ENCODE results near the gene CLDND2. TPM values are rescaled to one million over a fixed set of nuclear protein-coding genes. Genes with fewer than 3 reads are reported as not detected.

CLDND2 gene
- polyA plus RNA-seq, 2 donors, result 0.37 to 0.39 TPM

GRCh38 chr19:51333836-51334460 lies 34.9 kb downstream of the CLDND2 start:
- no peak overlapping the region for H3K27ac ChIP-seq (ENCODE audit: low read depth in 2 of 2, low read length in 1 of 2)
- WGBS, 2 donors, result 89 to 90% methylated on average over 11 to 13 of the region's 13 CpGs
- peaks cover 2 to 3% of the 10 kb centered on the region in 2 donors for H3K4me1 ChIP-seq (ENCODE audit: control insufficient read depth in 2 of 2, insufficient read depth in 2 of 2, low read length in 1 of 2)
- H3K27me3 ChIP-seq (ENCODE audit: control insufficient read depth in 1 of 2, insufficient read depth in 2 of 2, low read length in 2 of 2), result no peaks in the 10 kb centered on the region
- no peak overlapping the region for H3K4me3 ChIP-seq (ENCODE audit: low read depth in 1 of 2, low read length in 2 of 2)
- H3K36me3 ChIP-seq (ENCODE audit: control insufficient read depth in 2 of 2, insufficient read depth in 2 of 2, low read length in 1 of 2), result peaks cover 0 to 30% of the 10 kb centered on the region in 2 donors
- peaks cover 0 to 6% of the 10 kb centered on the region in 2 donors for H3K9me3 ChIP-seq (ENCODE audit: control insufficient read depth in 2 of 2, insufficient read depth in 1 of 2, low read depth in 1 of 2, low read length in 1 of 2)

GRCh38 chr19:51331716-51332115 lies 37.1 kb downstream of the CLDND2 start:
- H3K27ac ChIP-seq (ENCODE audit: low read depth in 2 of 2, low read length in 1 of 2), result no peak overlapping the region
- 85 to 89% methylated on average over 6 of the region's 6 CpGs for WGBS, 2 donors
- H3K4me1 ChIP-seq (ENCODE audit: control insufficient read depth in 2 of 2, insufficient read depth in 2 of 2, low read length in 1 of 2), result peaks cover 0 to 3% of the 10 kb centered on the region in 2 donors
- H3K36me3 ChIP-seq (ENCODE audit: control insufficient read depth in 2 of 2, insufficient read depth in 2 of 2, low read length in 1 of 2), result peaks cover 0 to 25% of the 10 kb centered on the region in 2 donors
- peaks cover 0 to 3% of the 10 kb centered on the region in 2 donors for H3K27me3 ChIP-seq (ENCODE audit: control insufficient read depth in 1 of 2, insufficient read depth in 2 of 2, low read length in 2 of 2)
- no peak overlapping the region for H3K4me3 ChIP-seq (ENCODE audit: low read depth in 1 of 2, low read length in 2 of 2)
- H3K9me3 ChIP-seq (ENCODE audit: control insufficient read depth in 2 of 2, insufficient read depth in 1 of 2, low read depth in 1 of 2, low read length in 1 of 2), result peaks cover 0 to 6% of the 10 kb centered on the region in 2 donors

GRCh38 chr19:51331193-51331592 lies 37.6 kb downstream of the CLDND2 start:
- Histone ChIP-seq H3K9me3 (ENCODE audit: control insufficient read depth in 2 of 2, insufficient read depth in 1 of 2, low read depth in 1 of 2, low read length in 1 of 2) (peaks cover 0 to 6% of the 10 kb centered on the region in 2 donors), H3K36me3 (ENCODE audit: control insufficient read depth in 2 of 2, insufficient read depth in 2 of 2, low read length in 1 of 2) (peaks cover 0 to 25% of the 10 kb centered on the region in 2 donors), H3K27me3 (ENCODE audit: control insufficient read depth in 1 of 2, insufficient read depth in 2 of 2, low read length in 2 of 2) (peaks cover 0 to 3% of the 10 kb centered on the region in 2 donors), H3K4me3 (ENCODE audit: low read depth in 1 of 2, low read length in 2 of 2) (no peak overlapping the region), H3K27ac (ENCODE audit: low read depth in 2 of 2, low read length in 1 of 2) (no peak overlapping the region), H3K4me1 (ENCODE audit: control insufficient read depth in 2 of 2, insufficient read depth in 2 of 2, low read length in 1 of 2) (peaks cover 0 to 3% of the 10 kb centered on the region in 2 donors)
- 76 to 80% methylated on average over 3 of the region's 3 CpGs for WGBS, 2 donors

- no peak overlapping the region for H3K27ac ChIP-seq (ENCODE audit: low read depth in 2 of 2, low read length in 1 of 2)
- 96 to 97% methylated on average over 4 of the region's 4 CpGs for WGBS, 2 donors
- H3K36me3 ChIP-seq (ENCODE audit: control insufficient read depth in 2 of 2, insufficient read depth in 2 of 2, low read length in 1 of 2), result peaks cover 0 to 25% of the 10 kb centered on the region in 2 donors
- H3K27me3 ChIP-seq (ENCODE audit: control insufficient read depth in 1 of 2, insufficient read depth in 2 of 2, low read length in 2 of 2), result peaks cover 0 to 3% of the 10 kb centered on the region in 2 donors
- H3K4me3 ChIP-seq (ENCODE audit: low read depth in 1 of 2, low read length in 2 of 2), result no peak overlapping the region
- peaks cover 0 to 3% of the 10 kb centered on the region in 2 donors for H3K4me1 ChIP-seq (ENCODE audit: control insufficient read depth in 2 of 2, insufficient read depth in 2 of 2, low read length in 1 of 2)
- peaks cover 0 to 6% of the 10 kb centered on the region in 2 donors for H3K9me3 ChIP-seq (ENCODE audit: control insufficient read depth in 2 of 2, insufficient read depth in 1 of 2, low read depth in 1 of 2, low read length in 1 of 2)
These were observed 38.4 kb downstream of the CLDND2 start for GRCh38 chr19:51330366-51330765.

GRCh38 chr19:51329411-51329810 lies 39.4 kb downstream of the CLDND2 start:
- 86 to 87% methylated on average over 5 of the region's 5 CpGs for WGBS, 2 donors
- H3K4me3 ChIP-seq (ENCODE audit: low read depth in 1 of 2, low read length in 2 of 2), result no peak overlapping the region
- H3K9me3 ChIP-seq (ENCODE audit: control insufficient read depth in 2 of 2, insufficient read depth in 1 of 2, low read depth in 1 of 2, low read length in 1 of 2), result peaks cover 0 to 6% of the 10 kb centered on the region in 2 donors
- peaks cover 0 to 3% of the 10 kb centered on the region in 2 donors for H3K27me3 ChIP-seq (ENCODE audit: control insufficient read depth in 1 of 2, insufficient read depth in 2 of 2, low read length in 2 of 2)
- peaks cover 0 to 3% of the 10 kb centered on the region in 2 donors for H3K4me1 ChIP-seq (ENCODE audit: control insufficient read depth in 2 of 2, insufficient read depth in 2 of 2, low read length in 1 of 2)
- H3K27ac ChIP-seq (ENCODE audit: low read depth in 2 of 2, low read length in 1 of 2), result no peak overlapping the region
- H3K36me3 ChIP-seq (ENCODE audit: control insufficient read depth in 2 of 2, insufficient read depth in 2 of 2, low read length in 1 of 2), result peaks cover 0 to 25% of the 10 kb centered on the region in 2 donors

GRCh38 chr19:51327066-51328001 lies 41.5 kb downstream of the CLDND2 start:
- Histone ChIP-seq H3K36me3 (ENCODE audit: control insufficient read depth in 2 of 2, insufficient read depth in 2 of 2, low read length in 1 of 2) (peaks cover 0 to 19% of the 10 kb centered on the region in 2 donors), H3K27ac (ENCODE audit: low read depth in 2 of 2, low read length in 1 of 2) (no peak overlapping the region), H3K9me3 (ENCODE audit: control insufficient read depth in 2 of 2, insufficient read depth in 1 of 2, low read depth in 1 of 2, low read length in 1 of 2) (peaks cover 0 to 5% of the 10 kb centered on the region in 2 donors), H3K27me3 (ENCODE audit: control insufficient read depth in 1 of 2, insufficient read depth in 2 of 2, low read length in 2 of 2) (peaks cover 0 to 3% of the 10 kb centered on the region in 2 donors), H3K4me3 (ENCODE audit: low read depth in 1 of 2, low read length in 2 of 2) (no peak overlapping the region), H3K4me1 (ENCODE audit: control insufficient read depth in 2 of 2, insufficient read depth in 2 of 2, low read length in 1 of 2) (peaks cover 0 to 3% of the 10 kb centered on the region in 2 donors)
- WGBS, 2 donors, result 6 to 9% methylated on average over 65 to 75 of the region's 75 CpGs

GRCh38 chr19:51326216-51327065 lies 42.4 kb downstream of the CLDND2 start:
- no peak overlapping the region for H3K27ac ChIP-seq (ENCODE audit: low read depth in 2 of 2, low read length in 1 of 2)
- 18 to 21% methylated on average over 34 to 36 of the region's 36 CpGs for WGBS, 2 donors

GRCh38 chr19:51325161-51325976 lies 43.4 kb downstream of the CLDND2 start:
- 68 to 72% methylated on average over 26 of the region's 26 CpGs for WGBS, 2 donors
- no peak overlapping the region for H3K4me3 ChIP-seq (ENCODE audit: low read depth in 1 of 2, low read length in 2 of 2)

More at GRCh38 chr19:51326216-51327065, 42.4 kb downstream of the CLDND2 start:
- peaks cover 0 to 5% of the 10 kb centered on the region in 2 donors for H3K9me3 ChIP-seq (ENCODE audit: control insufficient read depth in 2 of 2, insufficient read depth in 1 of 2, low read depth in 1 of 2, low read length in 1 of 2)
- H3K36me3 ChIP-seq (ENCODE audit: control insufficient read depth in 2 of 2, insufficient read depth in 2 of 2, low read length in 1 of 2), result peaks cover 0 to 12% of the 10 kb centered on the region in 2 donors
- peaks cover 0 to 3% of the 10 kb centered on the region in 2 donors for H3K4me1 ChIP-seq (ENCODE audit: control insufficient read depth in 2 of 2, insufficient read depth in 2 of 2, low read length in 1 of 2)
- H3K27me3 ChIP-seq (ENCODE audit: control insufficient read depth in 1 of 2, insufficient read depth in 2 of 2, low read length in 2 of 2), result peaks cover 0 to 3% of the 10 kb centered on the region in 2 donors
- H3K4me3 ChIP-seq (ENCODE audit: low read depth in 1 of 2, low read length in 2 of 2), result no peak overlapping the region

More at GRCh38 chr19:51325161-51325976, 43.4 kb downstream of the CLDND2 start:
- Histone ChIP-seq H3K27ac (ENCODE audit: low read depth in 2 of 2, low read length in 1 of 2) (no peak overlapping the region), H3K27me3 (ENCODE audit: control insufficient read depth in 1 of 2, insufficient read depth in 2 of 2, low read length in 2 of 2) (peaks cover 0 to 3% of the 10 kb centered on the region in 2 donors), H3K36me3 (ENCODE audit: control insufficient read depth in 2 of 2, insufficient read depth in 2 of 2, low read length in 1 of 2) (peaks cover 0 to 5% of the 10 kb centered on the region in 2 donors), H3K4me1 (ENCODE audit: control insufficient read depth in 2 of 2, insufficient read depth in 2 of 2, low read length in 1 of 2) (peaks cover 0 to 3% of the 10 kb centered on the region in 2 donors), H3K9me3 (ENCODE audit: control insufficient read depth in 2 of 2, insufficient read depth in 1 of 2, low read depth in 1 of 2, low read length in 1 of 2) (peaks cover 0 to 2% of the 10 kb centered on the region in 2 donors)

Data from esophagus (tissue), 2 donors.